NCI-H345 treated with DMSO at 0.1 percent for 48 hours (cell line): Measurements from ENCODE around the gene AQP2.
A peak's percentile ranks its signal among the peaks of the same experiment; 100 is the strongest.

Source experiments
- DNase-seq: peaks from one replicate; lab custom pipeline; 2025; ENCODE audit not compliant: unreplicated experiment; lab: John Stamatoyannopoulos, UW

AQP2 gene

GRCh38 chr12:49954863-49955830 lies 4.6 kb downstream of the AQP2 start:
- DNase-seq = no peak

- no peak for DNase-seq
Observed at GRCh38 chr12:49955899-49956662, 5.5 kb downstream of the AQP2 start.

- DNase-seq = no peak
Observed at GRCh38 chr12:49956663-49957569, 6.4 kb downstream of the AQP2 start.

GRCh38 chr12:49957570-49957967 lies 7.0 kb downstream of the AQP2 start:
- DNase-seq = no peak

GRCh38 chr12:49959685-49960473 lies 9.3 kb downstream of the AQP2 start:
- DNase-seq = no peak

- no peak for DNase-seq
Observed at GRCh38 chr12:49960474-49961110, 10.1 kb downstream of the AQP2 start.

GRCh38 chr12:49961111-49961922 lies 10.8 kb downstream of the AQP2 start, which contains the start of gene AQP5:
Gene AQP5 (plus strand): TSS chr12:49961872. CDS start chr12:49962018, 146 bp downstream.
- no peak for DNase-seq

GRCh38 chr12:49961993-49962764 lies 11.6 kb downstream of the AQP2 start:
- no peak for DNase-seq

GRCh38 chr12:49962861-49963765 lies 12.6 kb downstream of the AQP2 start:
- DNase-seq = no peak

GRCh38 chr12:49963976-49964815 lies 13.7 kb downstream of the AQP2 start:
- no peak for DNase-seq

- DNase-seq = no peak
Observed at GRCh38 chr12:49964849-49965624, 14.5 kb downstream of the AQP2 start.

GRCh38 chr12:49965836-49966235 lies 15.3 kb downstream of the AQP2 start:
- no peak for DNase-seq

- DNase-seq = no peak
Observed at GRCh38 chr12:49966511-49967041, 16.0 kb downstream of the AQP2 start.

- peak; percentile 30 for DNase-seq
Observed at GRCh38 chr12:49967042-49967776, 16.7 kb downstream of the AQP2 start.
